WTC11 (cell line): ENCODE results near the gene STOX2. TPM values are rescaled to one million over a fixed set of nuclear protein-coding genes. Genes with fewer than 3 reads are reported as not detected.

ENCODE experiments used
- ATAC-seq: fragments of 200-7000 bp; cut with Tn5 transposase; 2 replicates; pipeline ENCODE4 v1.10.0; 2021; ENCODE audit warnings: mild to moderate bottlenecking, moderate library complexity
- CTCF ChIA-PET: fragments of 300-600 bp; sonication (Branson Sonifier 250); formaldehyde crosslinking; loops from one replicate; lab custom pipeline; 2021; ENCODE audit warnings: antibody characterized with exemption; lab: Charles Lee
- POLR2A ChIA-PET: fragments of 350-600 bp; sonication (Branson Sonifier 250); formaldehyde crosslinking; loops from one replicate; lab custom pipeline; 2021; ENCODE audit warnings: antibody characterized with exemption; lab: Charles Lee
- DNase-seq: peaks from one replicate; pipeline ENCODE4 v3.0.0; 2021; ENCODE audit warnings: low spot score
- H3K27ac Mint-ChIP-seq: 2 replicates; pipeline ENCODE4 v1.8.0; 2021; ENCODE audit warnings: mixed read lengths
- H3K27me3 Mint-ChIP-seq: 2 replicates; pipeline ENCODE4 v1.8.0; 2021; ENCODE audit warnings: low read depth, mild to moderate bottlenecking, moderate library complexity, mixed read lengths
- H3K36me3 Mint-ChIP-seq: 2 replicates; pipeline ENCODE4 v1.8.0; 2021; ENCODE audit warnings: mixed read lengths
- H3K4me1 Mint-ChIP-seq: 2 replicates; pipeline ENCODE4 v1.8.0; 2022; ENCODE audit warnings: mixed read lengths
- H3K4me3 Mint-ChIP-seq: 2 replicates; pipeline ENCODE4 v1.8.0; 2021; ENCODE audit warnings: mild to moderate bottlenecking, moderate library complexity, mixed read lengths
- H3K9me3 Mint-ChIP-seq: 2 replicates; pipeline ENCODE4 v1.8.0; 2021; ENCODE audit warnings: mixed read lengths
- ATF6 ChIP-seq: sonication (generic); formaldehyde crosslinking; IDR thresholded peaks from 2 replicates; pipeline ENCODE4 v1.8.1; 2023; ENCODE audit warnings: mild to moderate bottlenecking, missing genetic modification reagents
- CREM ChIP-seq: sonication (generic); formaldehyde crosslinking; IDR thresholded peaks from 2 replicates; pipeline ENCODE4 v1.8.1; 2022; ENCODE audit warnings: mild to moderate bottlenecking, missing genetic modification reagents, moderate library complexity
- CTCF ChIP-seq: fragments of 200-600 bp; IDR thresholded peaks from 2 replicates; pipeline ENCODE4 v1.8.0; 2022; ENCODE audit warnings: antibody characterized with exemption
- OVOL2 ChIP-seq: fragments of 250-450 bp; sonication (Bioruptor Pico); IDR thresholded peaks from 2 replicates; pipeline ENCODE4 v1.9.0; 2021; ENCODE audit warnings: mild to moderate bottlenecking, borderline replicate concordance
- TCF7 ChIP-seq: sonication (generic); formaldehyde crosslinking; IDR thresholded peaks from 2 replicates; pipeline ENCODE4 v1.8.0; 2022; ENCODE audit warnings: mild to moderate bottlenecking, low read depth, missing genetic modification reagents, moderate library complexity
- ZNF138 ChIP-seq: sonication (generic); formaldehyde crosslinking; conservative IDR thresholded peaks from 2 replicates; pipeline ENCODE4 v1.8.1; 2022; ENCODE audit warnings: mild to moderate bottlenecking, moderate library complexity, missing genetic modification reagents
- ZNF416 ChIP-seq: fragments of 250-450 bp; sonication (Bioruptor Pico); IDR thresholded peaks from 2 replicates; pipeline ENCODE4 v1.9.0; 2021; ENCODE audit warnings: mild to moderate bottlenecking, inconsistent platforms
- total RNA-seq: library from RNA; stranded (reverse); gene quantifications from 3 replicates; pipeline ENCODE4 v1.2.3, GENCODE V29; 2021
- TF ChIP-seq, protein P1 (sequence below): sonication (generic); formaldehyde crosslinking; IDR thresholded peaks from 2 replicates; pipeline ENCODE4 v1.8.0; 2022; ENCODE audit warnings: missing genetic modification reagents
- TF ChIP-seq, protein P2 (sequence below): sonication (generic); formaldehyde crosslinking; IDR thresholded peaks from 2 replicates; pipeline ENCODE4 v1.8.0; 2022; ENCODE audit warnings: mild to moderate bottlenecking, missing genetic modification reagents
- TF ChIP-seq, protein P3 (sequence below): fragments of 250-450 bp; sonication (Bioruptor Pico); IDR thresholded peaks from 2 replicates; pipeline ENCODE4 v2.1.2; 2022; ENCODE audit warnings: mild to moderate bottlenecking, moderate library complexity

Gene STOX2
- total RNA-seq, 1 experiment from 2014 or later = 31.6 TPM

- TF ChIP-seq, protein P1, sequence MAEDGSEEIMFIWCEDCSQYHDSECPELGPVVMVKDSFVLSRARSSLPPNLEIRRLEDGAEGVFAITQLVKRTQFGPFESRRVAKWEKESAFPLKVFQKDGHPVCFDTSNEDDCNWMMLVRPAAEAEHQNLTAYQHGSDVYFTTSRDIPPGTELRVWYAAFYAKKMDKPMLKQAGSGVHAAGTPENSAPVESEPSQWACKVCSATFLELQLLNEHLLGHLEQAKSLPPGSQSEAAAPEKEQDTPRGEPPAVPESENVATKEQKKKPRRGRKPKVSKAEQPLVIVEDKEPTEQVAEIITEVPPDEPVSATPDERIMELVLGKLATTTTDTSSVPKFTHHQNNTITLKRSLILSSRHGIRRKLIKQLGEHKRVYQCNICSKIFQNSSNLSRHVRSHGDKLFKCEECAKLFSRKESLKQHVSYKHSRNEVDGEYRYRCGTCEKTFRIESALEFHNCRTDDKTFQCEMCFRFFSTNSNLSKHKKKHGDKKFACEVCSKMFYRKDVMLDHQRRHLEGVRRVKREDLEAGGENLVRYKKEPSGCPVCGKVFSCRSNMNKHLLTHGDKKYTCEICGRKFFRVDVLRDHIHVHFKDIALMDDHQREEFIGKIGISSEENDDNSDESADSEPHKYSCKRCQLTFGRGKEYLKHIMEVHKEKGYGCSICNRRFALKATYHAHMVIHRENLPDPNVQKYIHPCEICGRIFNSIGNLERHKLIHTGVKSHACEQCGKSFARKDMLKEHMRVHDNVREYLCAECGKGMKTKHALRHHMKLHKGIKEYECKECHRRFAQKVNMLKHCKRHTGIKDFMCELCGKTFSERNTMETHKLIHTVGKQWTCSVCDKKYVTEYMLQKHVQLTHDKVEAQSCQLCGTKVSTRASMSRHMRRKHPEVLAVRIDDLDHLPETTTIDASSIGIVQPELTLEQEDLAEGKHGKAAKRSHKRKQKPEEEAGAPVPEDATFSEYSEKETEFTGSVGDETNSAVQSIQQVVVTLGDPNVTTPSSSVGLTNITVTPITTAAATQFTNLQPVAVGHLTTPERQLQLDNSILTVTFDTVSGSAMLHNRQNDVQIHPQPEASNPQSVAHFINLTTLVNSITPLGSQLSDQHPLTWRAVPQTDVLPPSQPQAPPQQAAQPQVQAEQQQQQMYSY (CRISPR knock-in tag) = no peak
Measured at GRCh38 chr4:183921335-183921734, 16.2 kb downstream of the STOX2 start (continued).

DNA sequence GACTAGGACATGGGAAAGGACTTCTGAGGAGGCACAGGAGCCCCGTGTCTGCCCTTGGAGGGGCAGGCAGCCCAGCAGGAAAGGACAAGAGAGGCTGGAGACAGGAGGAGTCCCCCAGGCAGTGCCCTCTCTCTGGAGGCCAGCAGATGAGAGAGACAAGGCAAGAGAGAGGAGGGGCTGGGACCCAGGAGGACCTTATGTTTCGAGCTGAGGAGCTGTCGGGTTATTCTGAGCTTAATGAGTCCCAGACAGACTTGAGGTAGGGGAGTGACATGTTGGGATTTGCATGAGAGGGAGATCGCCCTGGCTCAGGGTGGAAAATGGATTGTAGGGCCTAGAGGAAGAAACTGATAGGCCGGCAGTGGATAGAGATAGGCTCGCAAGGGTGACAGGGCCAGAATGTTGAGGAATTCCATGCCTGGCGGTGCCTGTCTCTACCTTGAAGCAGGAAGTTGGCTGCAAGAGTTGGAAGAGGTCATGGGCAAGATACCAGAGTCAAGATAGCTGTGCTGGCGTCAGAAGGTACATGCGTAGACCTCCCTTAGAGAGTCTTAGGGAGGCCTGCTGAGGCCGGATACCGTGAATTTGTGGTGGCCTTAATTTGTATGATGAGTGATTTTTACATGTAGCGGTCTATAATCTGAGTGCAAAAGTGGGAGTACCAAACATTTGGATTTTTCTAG, 19.4 kb downstream of the STOX2 start:
- CTCF ChIA-PET = no interaction called here
- H3K4me1 Mint-ChIP-seq = peaks cover 36% of the 10 kb centered on the region
- POLR2A ChIA-PET = interaction anchor here (0.6 kb wide), 1 partner anchor 91 kb away, joined by 3 read pairs; no protein-coding TSS in a partner anchor

DNA sequence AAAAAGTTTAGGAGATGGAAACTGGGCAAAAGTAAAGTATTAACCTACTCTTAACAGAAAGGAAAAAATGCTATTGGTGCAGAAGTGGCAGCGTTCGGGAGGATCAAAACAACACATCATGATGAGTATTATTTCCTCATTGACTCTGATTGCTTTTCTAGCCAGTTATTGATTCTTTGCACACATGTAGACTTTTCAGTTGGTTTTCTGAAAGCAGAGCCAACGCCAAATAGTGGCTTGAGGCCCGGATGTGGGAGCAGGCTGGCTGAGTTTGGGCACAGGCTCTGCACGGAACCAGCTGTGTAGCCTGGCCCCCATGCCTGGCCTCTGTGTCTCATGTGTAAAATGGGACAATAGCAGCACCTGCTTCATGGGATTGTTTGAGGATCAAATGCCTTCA, 21.8 kb downstream of the STOX2 start:
- DNase-seq = no peak
- H3K36me3 Mint-ChIP-seq = peaks cover 12% of the 10 kb centered on the region
- TF ChIP-seq ATF6 = no peak
- no peak for TF ChIP-seq CTCF
- ATAC-seq = no peak
- no peaks in the 10 kb centered on the region for H3K27me3 Mint-ChIP-seq
- CTCF ChIA-PET = no interaction called here
- no peak overlapping the region; the same call in 1 of the 2 replicates for H3K27ac Mint-ChIP-seq
- peaks cover 33% of the 10 kb centered on the region for H3K4me1 Mint-ChIP-seq
- POLR2A ChIA-PET = interaction anchor here (0.7 kb wide), 1 partner anchor 11 kb away, joined by 5 read pairs; no protein-coding TSS in a partner anchor
- no peak overlapping the region for H3K4me3 Mint-ChIP-seq
- H3K9me3 Mint-ChIP-seq = 0 out of 2 replicates have a peak, but pooled peaks cover 3% of the 10 kb centered on the region

More for the DNA sequence above, 19.4 kb downstream of the STOX2 start:
- TF ChIP-seq, protein P2, sequence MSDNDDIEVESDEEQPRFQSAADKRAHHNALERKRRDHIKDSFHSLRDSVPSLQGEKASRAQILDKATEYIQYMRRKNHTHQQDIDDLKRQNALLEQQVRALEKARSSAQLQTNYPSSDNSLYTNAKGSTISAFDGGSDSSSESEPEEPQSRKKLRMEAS (CRISPR knock-in tag) = no peak
- TF ChIP-seq ZNF416 (CRISPR knock-in tag) (no peak), TCF7 (CRISPR knock-in tag) (no peak), ZNF138 (CRISPR knock-in tag) (no peak), OVOL2 (no peak), CREM (no peak)
- TF ChIP-seq, protein P3, sequence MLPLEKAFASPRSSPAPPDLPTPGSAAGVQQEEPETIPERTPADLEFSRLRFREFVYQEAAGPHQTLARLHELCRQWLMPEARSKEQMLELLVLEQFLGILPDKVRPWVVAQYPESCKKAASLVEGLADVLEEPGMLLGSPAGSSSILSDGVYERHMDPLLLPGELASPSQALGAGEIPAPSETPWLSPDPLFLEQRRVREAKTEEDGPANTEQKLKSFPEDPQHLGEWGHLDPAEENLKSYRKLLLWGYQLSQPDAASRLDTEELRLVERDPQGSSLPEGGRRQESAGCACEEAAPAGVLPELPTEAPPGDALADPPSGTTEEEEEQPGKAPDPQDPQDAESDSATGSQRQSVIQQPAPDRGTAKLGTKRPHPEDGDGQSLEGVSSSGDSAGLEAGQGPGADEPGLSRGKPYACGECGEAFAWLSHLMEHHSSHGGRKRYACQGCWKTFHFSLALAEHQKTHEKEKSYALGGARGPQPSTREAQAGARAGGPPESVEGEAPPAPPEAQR (CRISPR knock-in tag) = no peak
- TF ChIP-seq, all 79 proteins: peak for 0
- Mint-ChIP-seq H3K36me3 (peaks cover 12% of the 10 kb centered on the region), H3K27me3 (no peaks in the 10 kb centered on the region), H3K27ac (no peak overlapping the region), H3K4me3 (no peak overlapping the region), H3K9me3 (0 out of 2 replicates have a peak, but pooled peaks cover 3% of the 10 kb centered on the region)
- no peak for DNase-seq
- no peak; the same call in 1 of the 2 replicates for ATAC-seq
